Non-pigmented ciliary epithelial cell (primary cell): ENCODE data around the gene NTSR1.

ENCODE experiments used
- DNase-seq: peaks from one replicate; pipeline ENCODE4 v3.0.0-alpha.2; 2010; ENCODE audit warnings: low read depth

NTSR1 gene

GRCh38 chr20:62758226-62758912 lies 49.7 kb downstream of the NTSR1 start:
- DNase-seq: no peak

GRCh38 chr20:62759981-62760431 lies 51.4 kb downstream of the NTSR1 start:
- DNase-seq: no peak

- no peak for DNase-seq
Measured at GRCh38 chr20:62760471-62760855, 51.8 kb downstream of the NTSR1 start.

- no peak for DNase-seq
Measured at GRCh38 chr20:62760856-62761758, 52.5 kb downstream of the NTSR1 start.

- no peak for DNase-seq
Measured at GRCh38 chr20:62761759-62762131, 53.1 kb downstream of the NTSR1 start.

GRCh38 chr20:62762376-62762775 lies 53.7 kb downstream of the NTSR1 start:
- DNase-seq: no peak

GRCh38 chr20:62762801-62763368 lies 54.2 kb downstream of the NTSR1 start:
- no peak for DNase-seq

- no peak for DNase-seq
Measured at GRCh38 chr20:62763404-62763803, 54.8 kb downstream of the NTSR1 start.

- no peak for DNase-seq
Measured at GRCh38 chr20:62764156-62764935, 55.7 kb downstream of the NTSR1 start.

GRCh38 chr20:62765021-62765420 lies 56.4 kb downstream of the NTSR1 start:
- no peak for DNase-seq

GRCh38 chr20:62765432-62766070 lies 56.9 kb downstream of the NTSR1 start:
- no peak for DNase-seq

GRCh38 chr20:62766071-62766450 lies 57.4 kb downstream of the NTSR1 start:
- no peak for DNase-seq

- DNase-seq: no peak
Measured at GRCh38 chr20:62766716-62767115, 58.1 kb downstream of the NTSR1 start.

GRCh38 chr20:62768234-62768546 lies 59.6 kb downstream of the NTSR1 start:
- DNase-seq: no peak

GRCh38 chr20:62768551-62769287 lies 60.1 kb downstream of the NTSR1 start:
- DNase-seq: peak; percentile 24

- DNase-seq: no peak
Measured at GRCh38 chr20:62769346-62770071, 60.9 kb downstream of the NTSR1 start.

- no peak for DNase-seq
Measured at GRCh38 chr20:62770111-62770910, 61.7 kb downstream of the NTSR1 start.

GRCh38 chr20:62770916-62771315 lies 62.3 kb downstream of the NTSR1 start:
- DNase-seq: no peak

GRCh38 chr20:62771396-62772102 lies 62.9 kb downstream of the NTSR1 start:
- DNase-seq: no peak
